Lower leg skin (tissue), 3 donors: Measurements from ENCODE around the gene IRF2.

Experiments
- CTCF ChIP-seq, 3 donors: fragments of 450-650 bp; IDR thresholded peaks; one replicate each; pipeline ENCODE4 v1.5.1; 2016; ENCODE audit warnings: antibody characterized with exemption in 3 of 3, mild to moderate bottlenecking in 3 of 3, moderate library complexity in 2 of 3
- POLR2A ChIP-seq, 2 donors: fragments of 450-650 bp; IDR thresholded peaks; one replicate each; pipeline ENCODE4 v1.6.1; 2016 to 2017; ENCODE audit warnings: antibody characterized with exemption in 2 of 2, mild to moderate bottlenecking in 1 of 2, moderate library complexity in 1 of 2

GRCh38 chr4:184403384-184403781, 71.0 kb downstream of the IRF2 start:
- no peak for TF ChIP-seq CTCF (IDR thresholded peaks at IDR 0.05)
- no peak for TF ChIP-seq POLR2A (IDR thresholded peaks at IDR 0.05)
